K562 (cell line): ENCODE measurements around the gene ANO3. TPM values are rescaled to one million over a fixed set of nuclear protein-coding genes. Genes with fewer than 3 reads are reported as not detected.

ENCODE experiments used
- ATAC-seq: fragments of 200-7000 bp; cut with Tn5 transposase; 3 replicates; pipeline ENCODE4 v1.9.1; 2020; ENCODE audit warnings: moderate library complexity
- BruUV-seq: library from RNA; stranded (reverse); fragments of 400-500 nt; replicated peaks from 2 replicates; lab custom pipeline; 2021; lab: Mats Ljungman, UMichigan
- CTCF ChIA-PET: fragments of 300-600 bp; formaldehyde crosslinking; extraction: SDS; loops from one replicate; lab custom pipeline; 2021; ENCODE audit warnings: low intra/inter-chr PET ratio; lab: Yijun Ruan, JAX
- POLR2A ChIA-PET: fragments of 300-600, 350-650 bp; sonication (Branson Sonifier 250); formaldehyde crosslinking; extraction: SDS; loops from one replicate; lab custom pipeline; 2021; ENCODE audit warnings: antibody characterized with exemption, inconsistent platforms; lab: Yijun Ruan, JAX
- DNase-seq, 4 experiments: peaks; one replicate each; pipeline versions ENCODE4 v3.0.0 to v3.0.0-alpha.2; 2011 to 2018; ENCODE audit warnings: low spot score in 3 of 4, mixed read lengths in 3 of 4; ENCODE audit errors: extremely low read depth in 1 of 4
- FAIRE-seq: peaks from 2 replicates; lab custom pipeline; 2011; peaks lifted over from hg19 to GRCh38; lab: Jason Lieb, UNC
- H2AFZ ChIP-seq: 2 replicates; pipeline ENCODE4 v1.6.0; 2011; ENCODE audit warnings: low read depth, low read length, control low read depth, inconsistent platforms
- H3K27ac ChIP-seq: fragments of 200-600 bp; 3 replicates; pipeline ENCODE4 v1.8.0; 2011; ENCODE audit warnings: low read depth, mild to moderate bottlenecking, control low read depth, inconsistent platforms, low read length, moderate library complexity, mixed read lengths; ENCODE audit errors: extremely low read depth
- H3K27me3 ChIP-seq, 2 experiments: fragments of 300-600 bp in 1 of 2; 2 replicates in 1 of 2; 3 replicates in 1 of 2; pipeline versions ENCODE4 v1.6.0 to v1.8.0; 2011; ENCODE audit warnings: inconsistent platforms in 2 of 2, low read length in 2 of 2, mild to moderate bottlenecking in 1 of 2, mixed read lengths in 1 of 2, moderate library complexity in 1 of 2; ENCODE audit not compliant: control insufficient read depth in 2 of 2, insufficient read depth in 2 of 2
- H3K36me3 ChIP-seq: fragments of 300-600 bp; 3 replicates; pipeline ENCODE4 v1.8.0; 2011; ENCODE audit warnings: mild to moderate bottlenecking, low read length, inconsistent platforms; ENCODE audit not compliant: control insufficient read depth, insufficient read depth
- H3K4me1 ChIP-seq, 2 experiments: fragments of 200-600 bp in 1 of 2; replicated peaks in 1 of 2; 2 replicates in 1 of 2; 3 replicates in 1 of 2; pipeline versions ENCODE4 v1.5.1 to v1.8.0; 2011; ENCODE audit warnings: inconsistent platforms in 2 of 2, low read length in 2 of 2, mild to moderate bottlenecking in 1 of 2, mixed read lengths in 1 of 2, moderate library complexity in 1 of 2; ENCODE audit not compliant: control insufficient read depth in 2 of 2, insufficient read depth in 2 of 2
- H3K4me2 ChIP-seq: 2 replicates; pipeline ENCODE4 v1.6.1; 2011; ENCODE audit warnings: low read length, control low read depth, inconsistent platforms, mixed read lengths; ENCODE audit not compliant: insufficient read depth
- H3K4me3 ChIP-seq: fragments of 200-600 bp; sonication (generic), shearing (Covaris generic); 2 replicates; pipeline ENCODE4 v1.5.1; 2016; ENCODE audit warnings: control low read depth, inconsistent platforms
- H3K79me2 ChIP-seq: fragments of 200-600 bp; 3 replicates; pipeline ENCODE4 v1.8.0; 2011; ENCODE audit warnings: low read length, inconsistent platforms; ENCODE audit not compliant: control insufficient read depth, insufficient read depth
- H3K9ac ChIP-seq, 2 experiments: 2 replicates each; pipeline versions ENCODE4 v1.6.0 to v1.6.1; 2011; ENCODE audit warnings: low read depth in 2 of 2, low read length in 2 of 2, control low read depth in 1 of 2, inconsistent platforms in 1 of 2, mild to moderate bottlenecking in 1 of 2, mixed read lengths in 1 of 2; ENCODE audit not compliant: insufficient read depth in 1 of 2
- H3K9me1 ChIP-seq: one replicate; pipeline ENCODE4 v1.6.0; 2011; ENCODE audit warnings: inconsistent platforms, mild to moderate bottlenecking, low read length, moderate library complexity; ENCODE audit not compliant: control insufficient read depth, insufficient read depth
- H3K9me3 ChIP-seq: replicated peaks from 2 replicates; pipeline ENCODE4 v1.5.1; 2011; ENCODE audit warnings: low read depth, low read length, inconsistent platforms; ENCODE audit not compliant: control insufficient read depth, insufficient read depth
- H4K20me1 ChIP-seq: replicated peaks from 2 replicates; pipeline ENCODE4 v1.6.1; 2011; ENCODE audit warnings: low read length, inconsistent platforms, mixed read lengths; ENCODE audit not compliant: control insufficient read depth, insufficient read depth
- CBFB ChIP-seq: sonication (generic); formaldehyde crosslinking; IDR thresholded peaks from 2 replicates; pipeline ENCODE4 v1.4.0; 2020; ENCODE audit warnings: mild to moderate bottlenecking, missing genetic modification reagents
- CBX3 ChIP-seq, 2 experiments: IDR thresholded peaks; 1 replicate in 1 of 2; 2 replicates in 1 of 2; pipeline ENCODE4 v1.6.1; 2012; ENCODE audit warnings: inconsistent platforms in 2 of 2, low read length in 2 of 2, borderline replicate concordance in 1 of 2, control low read depth in 1 of 2
- DDX20 ChIP-seq: fragments of 450-650 bp; IDR thresholded peaks from 2 replicates; pipeline ENCODE4 v1.6.1; 2016; ENCODE audit warnings: missing genetic modification characterization, low read depth, mild to moderate bottlenecking, missing compliant biosample characterization, moderate library complexity
- KDM1A ChIP-seq, 2 experiments: fragments of 450-650 bp; IDR thresholded peaks; 2 replicates each; pipeline ENCODE4 v1.6.1; 2016; ENCODE audit warnings: mild to moderate bottlenecking in 2 of 2
- LCOR ChIP-seq: sonication (generic); formaldehyde crosslinking; IDR thresholded peaks from 2 replicates; pipeline ENCODE4 v1.8.0; 2022; ENCODE audit warnings: mild to moderate bottlenecking, missing genetic modification reagents
- PHF21A ChIP-seq: fragments of 450-650 bp; IDR thresholded peaks from 2 replicates; pipeline ENCODE4 v1.6.1; 2017; ENCODE audit warnings: low read depth, borderline replicate concordance
- PHTF2 ChIP-seq: fragments of 250-450 bp; sonication (Bioruptor Pico); IDR thresholded peaks from 2 replicates; pipeline ENCODE4 v1.5.0; 2021; ENCODE audit warnings: mild to moderate bottlenecking
- WGBS: fragments of 100-300 bp; shearing (Covaris generic); methylation state at CpG from one replicate; pipeline ENCODE4 v1.1.6; 2016; ENCODE audit warnings: low coverage, mixed read lengths; ENCODE audit not compliant: insufficient coverage; ENCODE audit errors: missing lambda C conversion rate; 5-methylcytosine and 5-hydroxymethylcytosine counted together
- in situ Hi-C: fragments of 300-500 bp; cut with MboI; formaldehyde crosslinking; loops from 4 replicates; pipeline ENCODE4 v1.15.0; 2018; ENCODE audit warnings: inconsistent platforms, mixed read lengths
- intact Hi-C: fragments of 100-400 bp; cut with micrococcal nuclease; formaldehyde crosslinking; loops from 2 replicates; pipeline ENCODE4 v1.14.2; 2022
- polyA plus RNA-seq, 8 experiments: library from polyadenylated mRNA; depleted of rRNA in 4 of 8; stranded (reverse) in 5 of 8; unstranded in 3 of 8; fragments of >200 nt; fragmentation: Nextera tagmentation in 2 of 8; fragmentation: Illumina TruSeq in 1 of 8; extraction: Ambion mirVana in 2 of 8; extraction: Trizol in 1 of 8; gene quantifications; 2 replicates each; pipeline versions ENCODE4 v1.2.1 to v1.2.3, GENCODE V29; 2011 to 2014; ENCODE audit warnings: inconsistent platforms in 1 of 8, missing spikeins in 1 of 8
- total RNA-seq, 7 experiments: library from RNA; depleted of rRNA in 6 of 7; stranded (reverse); fragments of >200 nt in 6 of 7; fragmentation: Illumina TruSeq in 2 of 7; extraction: Trizol in 2 of 7; gene quantifications; 2 replicates each; pipeline versions ENCODE4 v1.2.1 to v1.2.3, GENCODE V29; 2011 to 2021; ENCODE audit warnings: low replicate concordance in 1 of 7
- TF ChIP-seq, protein P1 (sequence below): fragments of 200-600 bp; sonication (generic); IDR thresholded peaks from one replicate; pipeline ENCODE4 v1.6.1; 2012; ENCODE audit warnings: mild to moderate bottlenecking, low read depth, low read length, inconsistent platforms
- TF ChIP-seq, protein P2 (sequence below): conservative IDR thresholded peaks from 2 replicates; pipeline ENCODE4 v1.6.1; 2011; ENCODE audit warnings: low read depth, mild to moderate bottlenecking, low read length; ENCODE audit not compliant: control insufficient read depth

ANO3 gene
- total and polyA plus RNA-seq, 9 of the 15 experiments (the other 6 are each of a cell fraction or from before 2014, with no cell fraction given) = 0.01 to 0.13 (median 0.04) TPM; not detected in 1

DNA sequence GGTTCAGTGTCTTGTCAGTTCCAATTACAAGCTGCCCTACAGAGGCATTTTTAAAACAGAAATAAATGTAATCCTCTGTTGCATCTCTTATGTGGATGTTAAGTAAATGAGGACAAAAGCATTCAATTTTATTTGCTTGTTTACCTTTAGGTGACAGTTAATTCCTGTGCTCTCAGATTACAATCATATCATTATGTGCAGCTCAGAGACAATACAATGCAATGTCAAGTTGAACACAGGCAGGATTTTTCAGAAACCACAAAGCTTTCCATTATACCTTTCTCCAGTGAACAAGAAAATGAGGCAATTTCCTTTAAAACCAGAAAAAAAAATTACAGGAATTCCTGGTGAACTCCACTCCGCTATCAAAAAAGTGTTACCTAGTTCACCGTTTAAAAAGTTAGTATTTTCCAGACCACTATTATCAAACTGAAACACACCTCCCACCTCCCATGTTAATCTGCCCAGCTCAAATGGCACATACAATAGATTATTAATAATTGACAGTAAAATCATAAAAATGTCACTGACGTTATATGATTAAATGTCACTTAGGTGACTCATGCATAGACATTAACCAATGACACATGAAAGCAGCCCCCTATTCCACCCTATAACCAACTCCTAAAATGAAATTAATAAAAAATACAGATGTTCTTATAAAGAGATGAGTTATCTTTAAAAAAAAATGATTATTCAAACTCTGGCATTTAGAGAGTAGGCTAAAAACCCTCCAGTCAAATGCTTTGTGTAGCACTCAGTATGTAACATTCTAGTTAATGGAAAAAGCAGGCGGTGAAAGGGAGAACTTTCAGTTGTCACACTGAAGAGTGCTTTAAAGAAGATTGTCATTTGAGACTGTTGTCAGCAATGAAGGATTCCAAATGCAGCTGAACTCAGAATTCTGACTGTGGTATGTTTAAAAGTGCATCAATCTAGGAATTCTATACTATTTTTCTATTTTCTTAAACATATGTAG, 141.6 kb downstream of the ANO3 start:
- BruUV-seq = no TSS peak
- H3K4me2 ChIP-seq = no peak overlapping the region
- CTCF ChIA-PET = no interaction called here
- no peak for TF ChIP-seq KDM1A (IDR thresholded peaks at IDR 0.05)
- no peak for TF ChIP-seq CBFB (CRISPR knock-in tag)
- TF ChIP-seq, protein P1, sequence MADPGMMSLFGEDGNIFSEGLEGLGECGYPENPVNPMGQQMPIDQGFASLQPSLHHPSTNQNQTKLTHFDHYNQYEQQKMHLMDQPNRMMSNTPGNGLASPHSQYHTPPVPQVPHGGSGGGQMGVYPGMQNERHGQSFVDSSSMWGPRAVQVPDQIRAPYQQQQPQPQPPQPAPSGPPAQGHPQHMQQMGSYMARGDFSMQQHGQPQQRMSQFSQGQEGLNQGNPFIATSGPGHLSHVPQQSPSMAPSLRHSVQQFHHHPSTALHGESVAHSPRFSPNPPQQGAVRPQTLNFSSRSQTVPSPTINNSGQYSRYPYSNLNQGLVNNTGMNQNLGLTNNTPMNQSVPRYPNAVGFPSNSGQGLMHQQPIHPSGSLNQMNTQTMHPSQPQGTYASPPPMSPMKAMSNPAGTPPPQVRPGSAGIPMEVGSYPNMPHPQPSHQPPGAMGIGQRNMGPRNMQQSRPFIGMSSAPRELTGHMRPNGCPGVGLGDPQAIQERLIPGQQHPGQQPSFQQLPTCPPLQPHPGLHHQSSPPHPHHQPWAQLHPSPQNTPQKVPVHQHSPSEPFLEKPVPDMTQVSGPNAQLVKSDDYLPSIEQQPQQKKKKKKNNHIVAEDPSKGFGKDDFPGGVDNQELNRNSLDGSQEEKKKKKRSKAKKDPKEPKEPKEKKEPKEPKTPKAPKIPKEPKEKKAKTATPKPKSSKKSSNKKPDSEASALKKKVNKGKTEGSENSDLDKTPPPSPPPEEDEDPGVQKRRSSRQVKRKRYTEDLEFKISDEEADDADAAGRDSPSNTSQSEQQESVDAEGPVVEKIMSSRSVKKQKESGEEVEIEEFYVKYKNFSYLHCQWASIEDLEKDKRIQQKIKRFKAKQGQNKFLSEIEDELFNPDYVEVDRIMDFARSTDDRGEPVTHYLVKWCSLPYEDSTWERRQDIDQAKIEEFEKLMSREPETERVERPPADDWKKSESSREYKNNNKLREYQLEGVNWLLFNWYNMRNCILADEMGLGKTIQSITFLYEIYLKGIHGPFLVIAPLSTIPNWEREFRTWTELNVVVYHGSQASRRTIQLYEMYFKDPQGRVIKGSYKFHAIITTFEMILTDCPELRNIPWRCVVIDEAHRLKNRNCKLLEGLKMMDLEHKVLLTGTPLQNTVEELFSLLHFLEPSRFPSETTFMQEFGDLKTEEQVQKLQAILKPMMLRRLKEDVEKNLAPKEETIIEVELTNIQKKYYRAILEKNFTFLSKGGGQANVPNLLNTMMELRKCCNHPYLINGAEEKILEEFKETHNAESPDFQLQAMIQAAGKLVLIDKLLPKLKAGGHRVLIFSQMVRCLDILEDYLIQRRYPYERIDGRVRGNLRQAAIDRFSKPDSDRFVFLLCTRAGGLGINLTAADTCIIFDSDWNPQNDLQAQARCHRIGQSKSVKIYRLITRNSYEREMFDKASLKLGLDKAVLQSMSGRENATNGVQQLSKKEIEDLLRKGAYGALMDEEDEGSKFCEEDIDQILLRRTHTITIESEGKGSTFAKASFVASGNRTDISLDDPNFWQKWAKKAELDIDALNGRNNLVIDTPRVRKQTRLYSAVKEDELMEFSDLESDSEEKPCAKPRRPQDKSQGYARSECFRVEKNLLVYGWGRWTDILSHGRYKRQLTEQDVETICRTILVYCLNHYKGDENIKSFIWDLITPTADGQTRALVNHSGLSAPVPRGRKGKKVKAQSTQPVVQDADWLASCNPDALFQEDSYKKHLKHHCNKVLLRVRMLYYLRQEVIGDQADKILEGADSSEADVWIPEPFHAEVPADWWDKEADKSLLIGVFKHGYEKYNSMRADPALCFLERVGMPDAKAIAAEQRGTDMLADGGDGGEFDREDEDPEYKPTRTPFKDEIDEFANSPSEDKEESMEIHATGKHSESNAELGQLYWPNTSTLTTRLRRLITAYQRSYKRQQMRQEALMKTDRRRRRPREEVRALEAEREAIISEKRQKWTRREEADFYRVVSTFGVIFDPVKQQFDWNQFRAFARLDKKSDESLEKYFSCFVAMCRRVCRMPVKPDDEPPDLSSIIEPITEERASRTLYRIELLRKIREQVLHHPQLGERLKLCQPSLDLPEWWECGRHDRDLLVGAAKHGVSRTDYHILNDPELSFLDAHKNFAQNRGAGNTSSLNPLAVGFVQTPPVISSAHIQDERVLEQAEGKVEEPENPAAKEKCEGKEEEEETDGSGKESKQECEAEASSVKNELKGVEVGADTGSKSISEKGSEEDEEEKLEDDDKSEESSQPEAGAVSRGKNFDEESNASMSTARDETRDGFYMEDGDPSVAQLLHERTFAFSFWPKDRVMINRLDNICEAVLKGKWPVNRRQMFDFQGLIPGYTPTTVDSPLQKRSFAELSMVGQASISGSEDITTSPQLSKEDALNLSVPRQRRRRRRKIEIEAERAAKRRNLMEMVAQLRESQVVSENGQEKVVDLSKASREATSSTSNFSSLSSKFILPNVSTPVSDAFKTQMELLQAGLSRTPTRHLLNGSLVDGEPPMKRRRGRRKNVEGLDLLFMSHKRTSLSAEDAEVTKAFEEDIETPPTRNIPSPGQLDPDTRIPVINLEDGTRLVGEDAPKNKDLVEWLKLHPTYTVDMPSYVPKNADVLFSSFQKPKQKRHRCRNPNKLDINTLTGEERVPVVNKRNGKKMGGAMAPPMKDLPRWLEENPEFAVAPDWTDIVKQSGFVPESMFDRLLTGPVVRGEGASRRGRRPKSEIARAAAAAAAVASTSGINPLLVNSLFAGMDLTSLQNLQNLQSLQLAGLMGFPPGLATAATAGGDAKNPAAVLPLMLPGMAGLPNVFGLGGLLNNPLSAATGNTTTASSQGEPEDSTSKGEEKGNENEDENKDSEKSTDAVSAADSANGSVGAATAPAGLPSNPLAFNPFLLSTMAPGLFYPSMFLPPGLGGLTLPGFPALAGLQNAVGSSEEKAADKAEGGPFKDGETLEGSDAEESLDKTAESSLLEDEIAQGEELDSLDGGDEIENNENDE = no peak
- TF ChIP-seq PHTF2 = no peak
- TF ChIP-seq LCOR (CRISPR knock-in tag) = no peak
- TF ChIP-seq DDX20 = no peak
- TF ChIP-seq PHF21A = no peak
- TF ChIP-seq, protein P2, sequence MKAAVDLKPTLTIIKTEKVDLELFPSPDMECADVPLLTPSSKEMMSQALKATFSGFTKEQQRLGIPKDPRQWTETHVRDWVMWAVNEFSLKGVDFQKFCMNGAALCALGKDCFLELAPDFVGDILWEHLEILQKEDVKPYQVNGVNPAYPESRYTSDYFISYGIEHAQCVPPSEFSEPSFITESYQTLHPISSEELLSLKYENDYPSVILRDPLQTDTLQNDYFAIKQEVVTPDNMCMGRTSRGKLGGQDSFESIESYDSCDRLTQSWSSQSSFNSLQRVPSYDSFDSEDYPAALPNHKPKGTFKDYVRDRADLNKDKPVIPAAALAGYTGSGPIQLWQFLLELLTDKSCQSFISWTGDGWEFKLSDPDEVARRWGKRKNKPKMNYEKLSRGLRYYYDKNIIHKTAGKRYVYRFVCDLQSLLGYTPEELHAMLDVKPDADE = no peak
- no peak for TF ChIP-seq CBX3 (IDR thresholded peaks at IDR 0.05; ENCODE audit: borderline replicate concordance in 1 of 2, low read length in 2 of 2)

More for the DNA sequence above, 141.6 kb downstream of the ANO3 start:
- H3K4me1 ChIP-seq = no peaks in the 10 kb centered on the region
- no peaks in the 10 kb centered on the region for H3K9me1 ChIP-seq
- no peaks in the 10 kb centered on the region for H3K27me3 ChIP-seq
- H3K9ac ChIP-seq = no peak overlapping the region
- H3K36me3 ChIP-seq = no peaks in the 10 kb centered on the region
- H3K9me3 ChIP-seq = peaks cover 1% of the 10 kb centered on the region
- no peak for FAIRE-seq
- no peaks in the 10 kb centered on the region for H4K20me1 ChIP-seq
- 11% methylated on average over 4 of the region's 4 CpGs for whole genome bisulfite sequencing
- H3K79me2 ChIP-seq = no peaks in the 10 kb centered on the region
- no peak overlapping the region for H3K4me3 ChIP-seq
- intact Hi-C loops (no loop called here), in situ Hi-C loops (no loop called here)
- H2AFZ ChIP-seq = no peak overlapping the region
- ATAC-seq = no peak
- DNase-seq = no peak
- no peak overlapping the region for H3K27ac ChIP-seq
- POLR2A ChIA-PET = no interaction called here
